HUES48 (cell line): ENCODE data around the gene BMP4.
A peak's percentile ranks its signal among the peaks of the same experiment; 100 is the strongest.

Experiments used
- H3K27ac ChIP-seq: one replicate; pipeline ENCODE4 v1.7.0; 2013; ENCODE audit warnings: low read depth, low read length, inconsistent platforms
- H3K27me3 ChIP-seq: 2 replicates; pipeline ENCODE4 v1.6.1; 2013; ENCODE audit warnings: mild to moderate bottlenecking, low read length; ENCODE audit not compliant: control insufficient read depth, insufficient read depth
- H3K36me3 ChIP-seq: 2 replicates; pipeline ENCODE4 v1.6.1; 2013; ENCODE audit warnings: low read length; ENCODE audit not compliant: control insufficient read depth, insufficient read depth
- H3K4me1 ChIP-seq: 2 replicates; pipeline ENCODE4 v1.6.1; 2013; ENCODE audit warnings: mild to moderate bottlenecking, low read length; ENCODE audit not compliant: control insufficient read depth, insufficient read depth
- H3K4me3 ChIP-seq: 2 replicates; pipeline ENCODE4 v1.5.1; 2013; ENCODE audit warnings: mild to moderate bottlenecking, low read depth, low read length
- H3K9ac ChIP-seq: 2 replicates; pipeline ENCODE4 v1.6.1; 2013; ENCODE audit warnings: mild to moderate bottlenecking, low read depth, low read length, moderate library complexity
- H3K9me3 ChIP-seq: 2 replicates; pipeline ENCODE4 v1.6.1; 2013; ENCODE audit warnings: low read length; ENCODE audit not compliant: control insufficient read depth, insufficient read depth

Gene BMP4

GRCh38 chr14:53952533-53952932, 4.1 kb downstream of the BMP4 start:
- Histone ChIP-seq H3K27ac (peak overlapping the region; percentile 50), H3K9ac (no peak overlapping the region), H3K36me3 (peaks cover 25% of the 10 kb centered on the region), H3K4me1 (peaks cover 41% of the 10 kb centered on the region), H3K4me3 (peak overlapping the region; percentile 88), H3K9me3 (no peaks in the 10 kb centered on the region), H3K27me3 (peaks cover 77% of the 10 kb centered on the region)

- Histone ChIP-seq H3K4me3 (peak overlapping the region; percentile 88), H3K27me3 (peaks cover 79% of the 10 kb centered on the region)
Measured at GRCh38 chr14:53951627-53952303, 4.9 kb downstream of the BMP4 start.

GRCh38 chr14:53951243-53951626, 5.4 kb downstream of the BMP4 start:
- H3K4me1 ChIP-seq = peaks cover 42% of the 10 kb centered on the region
- H3K4me3 ChIP-seq = peak overlapping the region; percentile 88
- H3K9me3 ChIP-seq = no peaks in the 10 kb centered on the region
- no peak overlapping the region for H3K9ac ChIP-seq
- no peak overlapping the region for H3K27ac ChIP-seq
- peaks cover 83% of the 10 kb centered on the region for H3K27me3 ChIP-seq
- H3K36me3 ChIP-seq = peaks cover 25% of the 10 kb centered on the region

More at GRCh38 chr14:53951627-53952303, 4.9 kb downstream of the BMP4 start:
- Histone ChIP-seq H3K9ac (no peak overlapping the region), H3K9me3 (no peaks in the 10 kb centered on the region), H3K27ac (no peak overlapping the region), H3K4me1 (peaks cover 42% of the 10 kb centered on the region), H3K36me3 (peaks cover 25% of the 10 kb centered on the region)

GRCh38 chr14:53950031-53950793, 6.4 kb downstream of the BMP4 start:
- Histone ChIP-seq H3K9ac (no peak overlapping the region), H3K9me3 (no peaks in the 10 kb centered on the region), H3K27me3 (peaks cover 83% of the 10 kb centered on the region), H3K36me3 (peaks cover 25% of the 10 kb centered on the region), H3K27ac (no peak overlapping the region), H3K4me1 (peaks cover 48% of the 10 kb centered on the region), H3K4me3 (no peak overlapping the region)

GRCh38 chr14:53949201-53949600, 7.4 kb downstream of the BMP4 start:
- no peak overlapping the region for H3K27ac ChIP-seq
- no peak overlapping the region for H3K4me3 ChIP-seq
- no peak overlapping the region for H3K9ac ChIP-seq
- peaks cover 83% of the 10 kb centered on the region for H3K27me3 ChIP-seq
- H3K4me1 ChIP-seq = peaks cover 57% of the 10 kb centered on the region
- no peaks in the 10 kb centered on the region for H3K9me3 ChIP-seq
- peaks cover 25% of the 10 kb centered on the region for H3K36me3 ChIP-seq

- H3K27me3 ChIP-seq = peaks cover 83% of the 10 kb centered on the region
- H3K36me3 ChIP-seq = peaks cover 25% of the 10 kb centered on the region
- no peaks in the 10 kb centered on the region for H3K9me3 ChIP-seq
Measured at GRCh38 chr14:53948205-53948884, 8.3 kb downstream of the BMP4 start.

GRCh38 chr14:53947452-53948204, 9.0 kb downstream of the BMP4 start:
- H3K36me3 ChIP-seq = peaks cover 25% of the 10 kb centered on the region
- peaks cover 72% of the 10 kb centered on the region for H3K4me1 ChIP-seq
- no peaks in the 10 kb centered on the region for H3K9me3 ChIP-seq
- H3K27me3 ChIP-seq = peaks cover 83% of the 10 kb centered on the region
- H3K4me3 ChIP-seq = peak overlapping the region; percentile 65
- H3K9ac ChIP-seq = no peak overlapping the region
- no peak overlapping the region for H3K27ac ChIP-seq

More at GRCh38 chr14:53948205-53948884, 8.3 kb downstream of the BMP4 start:
- H3K4me1 ChIP-seq = peaks cover 66% of the 10 kb centered on the region
- H3K9ac ChIP-seq = no peak overlapping the region
- no peak overlapping the region for H3K27ac ChIP-seq
- no peak overlapping the region for H3K4me3 ChIP-seq

- Histone ChIP-seq H3K9ac (no peak overlapping the region), H3K4me3 (peak overlapping the region; percentile 65), H3K27ac (no peak overlapping the region), H3K9me3 (no peaks in the 10 kb centered on the region), H3K36me3 (peaks cover 25% of the 10 kb centered on the region), H3K27me3 (peaks cover 82% of the 10 kb centered on the region), H3K4me1 (peaks cover 72% of the 10 kb centered on the region)
Measured at GRCh38 chr14:53947094-53947445, 9.6 kb downstream of the BMP4 start.

- Histone ChIP-seq H3K9ac (no peak overlapping the region), H3K36me3 (peaks cover 23% of the 10 kb centered on the region)
Measured at GRCh38 chr14:53946404-53947093, 10.1 kb downstream of the BMP4 start.

GRCh38 chr14:53946071-53946403, 10.6 kb downstream of the BMP4 start:
- peaks cover 72% of the 10 kb centered on the region for H3K27me3 ChIP-seq
- H3K36me3 ChIP-seq = peaks cover 19% of the 10 kb centered on the region
- H3K27ac ChIP-seq = no peak overlapping the region
- H3K4me1 ChIP-seq = peaks cover 62% of the 10 kb centered on the region
- peak overlapping the region; percentile 65 for H3K4me3 ChIP-seq
- no peak overlapping the region for H3K9ac ChIP-seq
- no peaks in the 10 kb centered on the region for H3K9me3 ChIP-seq

More at GRCh38 chr14:53946404-53947093, 10.1 kb downstream of the BMP4 start:
- Histone ChIP-seq H3K27me3 (peaks cover 77% of the 10 kb centered on the region), H3K9me3 (no peaks in the 10 kb centered on the region), H3K4me1 (peaks cover 67% of the 10 kb centered on the region), H3K27ac (no peak overlapping the region), H3K4me3 (peak overlapping the region; percentile 65)
